ENCODE results near the gene DENND4B. TPM values are rescaled to one million over a fixed set of nuclear protein-coding genes. Genes with fewer than 3 reads are reported as not detected.
A peak's percentile ranks its signal among the peaks of the same experiment; 100 is the strongest.

Gene DENND4B
- total RNA-seq, 2 donors from 2014 or later: 22.0 to 26.6 TPM

GRCh38 chr1:153928791-153929341 lies 17.7 kb downstream of the DENND4B start:
- Histone ChIP-seq H3K27ac (no peak overlapping the region), H3K9me3 (no peaks in the 10 kb centered on the region), H3K27me3 (no peaks in the 10 kb centered on the region), H3K4me1 (peaks cover 0 to 12% of the 10 kb centered on the region in 2 donors), H3K36me3 (peaks cover 32% of the 10 kb centered on the region), H3K4me3 (no peak overlapping the region)
- DNase-seq (ENCODE audit: low spot score): no peak
- TF ChIP-seq CTCF (IDR thresholded peaks at IDR 0.05): no peak

- H3K9me3 ChIP-seq: no peaks in the 10 kb centered on the region
- H3K4me3 ChIP-seq: no peak overlapping the region
- TF ChIP-seq CTCF (IDR thresholded peaks at IDR 0.05): no peak
- peaks cover 25% of the 10 kb centered on the region for H3K36me3 ChIP-seq
- H3K4me1 ChIP-seq: peaks cover 0 to 17% of the 10 kb centered on the region in 2 donors
- no peak for DNase-seq (ENCODE audit: low spot score)
- no peaks in the 10 kb centered on the region for H3K27me3 ChIP-seq
- H3K27ac ChIP-seq: no peak overlapping the region
These were observed 18.3 kb downstream of the DENND4B start for GRCh38 chr1:153928245-153928644.

GRCh38 chr1:153926405-153926804 lies 20.1 kb downstream of the DENND4B start:
- peaks cover 0 to 22% of the 10 kb centered on the region in 2 donors for H3K4me1 ChIP-seq
- no peak for TF ChIP-seq CTCF (IDR thresholded peaks at IDR 0.05)
- no peak for DNase-seq (ENCODE audit: low spot score)
- H3K27ac ChIP-seq: no peak overlapping the region
- no peaks in the 10 kb centered on the region for H3K27me3 ChIP-seq
- H3K4me3 ChIP-seq: no peak overlapping the region
- H3K9me3 ChIP-seq: no peaks in the 10 kb centered on the region
- H3K36me3 ChIP-seq: peaks cover 9% of the 10 kb centered on the region

- Histone ChIP-seq H3K27me3 (no peaks in the 10 kb centered on the region), H3K4me3 (peak within 1 kb of the TSS; percentile 73 to 84), H3K27ac (peak within 1 kb of the TSS; percentile 94 to 96), H3K9me3 (no peaks in the 10 kb centered on the region), H3K36me3 (no peaks in the 10 kb centered on the region), H3K4me1 (peaks cover 0 to 43% of the 10 kb centered on the region in 2 donors)
- no peak for TF ChIP-seq CTCF (IDR thresholded peaks at IDR 0.05)
- DNase-seq (ENCODE audit: low spot score): peak; percentile 99
These were observed 23.3 kb downstream of the DENND4B start, which contains the start of gene GATAD2B for GRCh38 chr1:153922972-153923925. Gene GATAD2B (minus strand): TSS chr1:153922972. CDS start chr1:153828347, 94,625 bp downstream.

- peak in 1 of 2 donors; percentile 17 for TF ChIP-seq CTCF (IDR thresholded peaks at IDR 0.05)
- Histone ChIP-seq H3K4me1 (peaks cover 0 to 43% of the 10 kb centered on the region in 2 donors), H3K4me3 (peak overlapping the region; percentile 73 to 84), H3K27me3 (no peaks in the 10 kb centered on the region), H3K27ac (peak overlapping the region; percentile 94 to 96), H3K36me3 (no peaks in the 10 kb centered on the region), H3K9me3 (no peaks in the 10 kb centered on the region)
- DNase-seq (ENCODE audit: low spot score): no peak
These were observed 24.2 kb downstream of the DENND4B start for GRCh38 chr1:153922076-153922971.
